Prostate gland (tissue), 2 donors: ENCODE results near the gene CRK.
A peak's percentile ranks its signal among the peaks of the same experiment; 100 is the strongest.

Source experiments
- CTCF ChIP-seq, 4 experiments: fragments of 200-600 bp in 2 of 4; fragments of 450-650 bp in 2 of 4; sonication (generic) in 2 of 4; IDR thresholded peaks; 1 replicate in 3 of 4; 2 replicates in 1 of 4; pipeline ENCODE4 v1.5.1; 2016 to 2019; ENCODE audit warnings: antibody characterized with exemption in 4 of 4, mild to moderate bottlenecking in 2 of 4, moderate library complexity in 2 of 4
- POLR2A ChIP-seq: fragments of 450-650 bp; IDR thresholded peaks from one replicate; pipeline ENCODE4 v1.6.1; 2016; ENCODE audit warnings: antibody characterized with exemption, mild to moderate bottlenecking
- POLR2AphosphoS5 ChIP-seq: sonication (generic); formaldehyde crosslinking; IDR thresholded peaks from one replicate; pipeline ENCODE4 v1.6.1; 2017; ENCODE audit warnings: antibody characterized with exemption

GRCh38 chr17:1487939-1488825, 32.1 kb upstream of the CRK start:
- TF ChIP-seq CTCF (IDR thresholded peaks at IDR 0.05) (peak in 2 of 4 experiments; percentile 31 to 39), POLR2A (peak; percentile 68), POLR2AphosphoS5 (no peak)
